GM18858 (cell line): ENCODE measurements around the gene PPP3CA.

ENCODE experiments used
- ATAC-seq: cut with Tn5 transposase; IDR thresholded peaks from one replicate; pipeline ENCODE4 v1.9.1; 2021; ENCODE audit not compliant: unreplicated experiment

Gene PPP3CA

GRCh38 chr4:101332424-101332823, 14.9 kb downstream of the PPP3CA start:
- ATAC-seq, result no peak

DNA sequence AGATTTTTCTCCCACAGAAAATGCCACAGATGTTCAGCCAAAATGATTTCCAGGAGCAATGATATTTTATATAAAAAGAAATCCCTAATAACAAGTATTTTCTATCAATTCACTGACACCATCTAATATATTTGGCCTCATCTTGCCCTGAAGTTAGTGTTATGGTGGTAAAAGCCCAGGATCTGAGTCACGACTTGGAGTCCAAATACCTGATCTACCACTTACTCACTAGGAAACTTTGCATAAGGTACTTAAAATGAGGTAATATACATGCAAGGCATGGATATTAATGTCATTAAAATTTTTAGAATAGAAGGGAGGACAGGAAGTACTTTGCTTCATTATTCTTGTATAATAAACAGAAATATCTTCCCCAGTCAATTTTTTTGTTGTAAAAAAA, 16.3 kb downstream of the PPP3CA start:
- no peak for ATAC-seq

DNA sequence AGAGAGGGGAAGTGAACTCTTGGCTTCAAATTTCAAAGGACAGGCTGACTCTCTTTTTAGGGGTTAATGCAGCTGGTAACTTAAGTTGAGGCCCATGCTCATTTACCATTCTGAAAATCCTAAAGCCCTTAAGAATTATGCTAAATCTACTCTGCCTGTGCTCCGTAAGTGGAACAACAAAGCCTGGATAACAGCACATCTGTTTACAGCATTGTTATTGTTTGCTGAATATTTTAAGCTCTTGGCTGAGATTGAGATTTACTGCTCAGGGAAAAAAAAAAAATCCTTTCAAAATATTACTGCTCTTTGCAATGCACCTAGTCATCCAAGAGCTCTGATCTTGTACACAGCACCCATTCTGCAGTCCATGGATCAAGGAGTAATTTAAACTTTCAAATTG, 17.7 kb downstream of the PPP3CA start:
- ATAC-seq, result no peak

- peak; percentile 89 for ATAC-seq
Measured at GRCh38 chr4:101328063-101328602, 19.2 kb downstream of the PPP3CA start.

- no peak for ATAC-seq
Measured at GRCh38 chr4:101326576-101326975, 20.8 kb downstream of the PPP3CA start.

- no peak for ATAC-seq
Measured at GRCh38 chr4:101322743-101323142, 24.6 kb downstream of the PPP3CA start.

DNA sequence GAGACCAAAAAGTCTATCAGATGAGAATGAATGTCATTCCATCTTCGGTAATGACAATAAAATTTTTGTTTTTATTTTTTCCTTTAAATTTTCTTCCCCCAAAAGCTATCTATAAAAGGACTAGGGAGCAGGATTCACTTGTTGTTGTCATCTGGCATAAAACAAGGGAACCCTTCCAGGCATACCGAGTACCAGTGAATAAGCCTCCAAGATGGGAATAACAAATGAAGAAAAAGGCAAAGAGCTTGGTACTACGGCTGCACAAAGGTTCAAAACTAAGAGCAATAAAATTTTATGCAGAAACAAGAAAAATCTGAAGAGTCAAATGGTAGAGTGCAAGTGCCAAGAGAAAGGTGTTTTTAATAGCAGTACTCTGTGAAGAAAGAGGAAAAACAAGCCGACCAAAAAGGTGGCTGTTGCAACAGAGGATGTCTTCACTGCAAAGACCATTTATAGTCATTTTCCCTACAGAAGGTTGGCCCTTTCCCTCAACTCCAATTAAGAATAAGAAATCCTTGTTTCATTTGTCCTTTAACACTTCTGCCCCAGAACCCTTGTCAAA, 25.8 kb downstream of the PPP3CA start:
- ATAC-seq, result no peak

DNA sequence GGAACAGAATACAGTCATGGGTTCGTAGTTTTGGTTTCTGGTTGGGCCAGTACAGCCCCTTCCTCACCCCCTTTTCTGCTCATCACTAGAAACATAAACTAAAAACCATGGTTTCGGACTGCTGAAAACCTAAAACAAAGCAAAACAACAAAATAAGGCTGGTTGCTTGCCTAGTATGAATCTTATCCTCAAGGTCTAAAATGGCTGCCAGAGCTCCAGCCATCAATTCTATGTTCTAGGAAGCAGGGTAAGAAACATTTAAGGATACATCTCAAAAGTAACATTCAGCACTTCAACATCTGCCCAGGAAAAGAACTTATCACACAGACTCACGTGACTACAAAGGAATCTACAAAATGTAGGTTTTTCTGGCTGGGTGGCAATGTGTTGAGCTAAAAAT, 31.5 kb downstream of the PPP3CA start:
- ATAC-seq, result no peak

GRCh38 chr4:101315041-101315440, 32.3 kb downstream of the PPP3CA start:
- ATAC-seq, result no peak

GRCh38 chr4:101309925-101310324, 37.4 kb downstream of the PPP3CA start:
- no peak for ATAC-seq

- ATAC-seq, result no peak
Measured at GRCh38 chr4:101307899-101308298, 39.4 kb downstream of the PPP3CA start.

DNA sequence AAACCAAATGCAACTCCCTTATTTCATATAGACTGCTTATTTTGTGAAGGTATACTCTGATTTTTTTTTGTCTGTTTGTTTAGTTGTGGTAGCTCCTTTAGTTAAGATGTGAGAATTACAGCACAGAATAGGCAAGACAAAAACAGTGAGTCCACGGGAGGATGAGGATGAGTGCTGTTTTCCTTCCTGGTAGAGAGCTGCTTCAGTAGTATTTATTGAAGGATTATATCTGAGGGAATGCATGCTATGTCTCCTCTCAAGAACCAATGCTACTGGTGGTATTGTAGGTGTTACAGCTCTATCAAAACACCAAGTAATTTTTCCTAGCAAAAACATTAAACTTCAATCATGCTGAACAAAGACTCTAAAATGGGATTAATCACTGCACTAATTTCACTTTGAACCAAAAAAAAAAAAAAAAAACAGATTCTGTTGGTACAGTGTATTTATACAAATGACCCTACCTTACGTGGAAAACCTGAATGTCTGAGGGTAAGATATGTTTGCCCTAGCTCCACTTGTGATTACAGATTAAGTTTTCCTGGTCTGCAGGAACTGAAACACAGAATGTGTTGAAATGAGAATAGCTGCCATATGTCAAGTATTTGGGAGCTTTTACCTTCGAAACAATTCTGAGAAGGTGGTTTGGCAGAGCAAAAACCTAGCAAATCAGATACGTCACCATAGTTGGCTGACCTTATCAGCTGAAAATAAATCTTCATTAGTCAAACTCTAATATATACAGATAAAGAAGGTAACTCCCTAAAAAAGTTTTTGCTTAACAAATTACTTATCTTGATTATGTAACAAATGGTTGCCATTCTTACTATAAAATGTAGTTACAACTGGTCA, 40.3 kb downstream of the PPP3CA start:
- ATAC-seq, result peak; percentile 15

DNA sequence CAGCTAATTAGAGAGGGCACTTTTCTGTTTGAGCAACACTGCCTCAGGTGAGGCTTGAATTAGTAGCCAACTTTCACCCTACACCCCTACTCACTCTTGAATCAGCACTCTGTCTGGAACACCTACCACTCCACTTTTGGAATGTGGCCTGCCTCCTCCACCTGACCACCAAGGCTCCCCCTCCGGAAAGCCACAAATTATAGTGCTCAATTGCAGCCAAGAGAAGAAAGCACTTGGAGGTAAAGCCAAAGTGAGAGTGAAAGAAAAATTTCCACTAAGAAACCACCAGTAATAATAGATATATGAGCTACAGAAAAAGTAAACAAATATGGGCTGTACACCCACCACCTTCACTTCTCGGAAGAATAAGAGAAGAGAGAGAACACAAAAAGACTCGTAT, 41.1 kb downstream of the PPP3CA start:
- peak; percentile 75 for ATAC-seq

- ATAC-seq, result no peak
Measured at GRCh38 chr4:101304916-101305315, 42.4 kb downstream of the PPP3CA start.

- ATAC-seq, result no peak
Measured at GRCh38 chr4:101299899-101300540, 47.3 kb downstream of the PPP3CA start.

GRCh38 chr4:101299021-101299420, 48.3 kb downstream of the PPP3CA start:
- ATAC-seq, result no peak

DNA sequence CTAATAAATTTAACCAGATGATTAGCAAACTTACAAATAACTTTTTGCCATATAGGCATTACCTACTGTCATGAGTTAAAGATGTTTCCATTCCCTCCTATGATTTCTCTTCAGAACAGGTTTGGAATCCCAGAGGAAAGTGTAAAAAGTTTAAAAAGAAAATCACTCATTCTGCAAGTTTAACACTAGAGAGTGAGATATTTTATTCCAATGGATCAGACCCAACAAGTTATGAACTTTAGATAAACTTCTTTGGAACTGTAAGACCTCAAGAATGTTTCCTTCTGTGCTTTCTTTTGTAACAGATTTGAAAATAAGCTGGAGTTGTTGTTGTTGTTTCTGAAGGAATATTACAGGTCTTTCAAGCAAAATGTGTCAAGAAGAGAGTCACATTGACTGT, 51.6 kb downstream of the PPP3CA start:
- no peak for ATAC-seq

GRCh38 chr4:101294597-101294996, 52.7 kb downstream of the PPP3CA start:
- no peak for ATAC-seq

DNA sequence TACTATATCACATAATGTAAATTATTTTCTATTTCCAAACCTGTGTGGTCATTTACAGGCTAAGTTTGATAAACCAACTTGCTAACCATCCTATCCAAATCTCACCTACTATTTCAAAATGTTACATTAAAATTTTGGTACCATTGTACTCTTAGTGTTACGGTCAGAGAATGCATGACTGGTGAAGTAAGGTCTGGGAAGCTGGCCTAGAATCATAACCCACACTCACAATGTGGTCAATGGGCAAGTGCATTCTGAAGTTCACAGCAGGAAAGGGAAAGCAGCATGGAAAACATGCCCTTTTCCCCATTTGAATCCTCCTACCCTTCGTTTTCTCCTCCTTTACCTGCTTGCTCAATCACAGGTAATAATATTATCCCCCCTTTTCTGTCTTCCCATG, 54.4 kb downstream of the PPP3CA start:
- ATAC-seq, result no peak

DNA sequence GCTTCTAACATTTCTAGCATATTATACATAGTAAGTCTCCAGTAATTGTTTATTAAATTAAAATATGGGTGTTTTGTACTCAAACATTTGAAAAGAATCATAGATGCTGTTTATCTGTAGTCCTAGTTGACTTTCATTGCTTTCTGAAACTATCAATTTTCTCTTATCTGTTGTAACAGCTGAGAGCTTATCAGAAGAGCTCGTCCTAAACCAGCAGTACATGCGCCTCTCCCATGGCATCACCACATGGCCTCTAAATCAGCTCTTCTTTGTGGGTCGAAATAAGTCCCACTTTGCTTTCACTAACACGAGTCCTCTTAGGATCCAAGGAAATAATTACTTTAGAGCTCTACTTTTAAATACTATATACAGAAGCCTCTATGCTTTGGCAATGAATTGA, 55.1 kb downstream of the PPP3CA start:
- no peak for ATAC-seq

DNA sequence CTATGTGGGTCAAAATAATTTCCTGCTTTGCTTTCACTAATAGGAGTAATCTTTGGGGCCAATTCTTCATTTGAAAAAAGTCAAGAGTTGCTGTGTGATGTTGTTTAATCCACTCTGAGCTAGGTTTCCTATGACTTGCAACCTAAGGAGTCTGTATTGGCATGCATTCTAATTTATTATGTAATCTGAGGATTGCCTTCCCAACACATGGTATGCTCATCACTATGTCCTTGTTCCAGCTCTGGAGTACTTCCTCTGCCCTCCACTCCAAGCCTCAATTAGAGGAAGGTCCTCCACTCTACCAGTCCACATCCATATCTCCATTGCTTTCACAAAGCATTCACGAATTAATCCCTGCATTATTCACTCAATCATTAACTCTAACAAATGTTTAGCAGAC, 56.1 kb downstream of the PPP3CA start:
- ATAC-seq, result no peak

- no peak for ATAC-seq
Measured at GRCh38 chr4:101290654-101291053, 56.7 kb downstream of the PPP3CA start.
